Effector memory CD4-positive, alpha-beta T cell (primary cell): ENCODE results near the gene IGIP.

Experiments
- DNase-seq, 3 donors: peaks; one replicate each; pipeline ENCODE4 v3.0.0-alpha.2; 2020
- H3K27ac ChIP-seq: 2 replicates; pipeline ENCODE4 v1.7.0; 2013; ENCODE audit warnings: mild to moderate bottlenecking, low read length, moderate library complexity; ENCODE audit not compliant: insufficient read depth, poor library complexity, severe bottlenecking
- H3K27me3 ChIP-seq: replicated peaks from 2 replicates; pipeline ENCODE4 v1.7.0; 2013; ENCODE audit warnings: mild to moderate bottlenecking, low read length; ENCODE audit not compliant: insufficient read depth, control insufficient read depth, poor library complexity, severe bottlenecking
- H3K36me3 ChIP-seq: 2 replicates; pipeline ENCODE4 v1.7.0; 2013; ENCODE audit warnings: mild to moderate bottlenecking, low read length, moderate library complexity; ENCODE audit not compliant: control insufficient read depth, insufficient read depth
- H3K4me1 ChIP-seq: 2 replicates; pipeline ENCODE4 v1.7.0; 2013; ENCODE audit warnings: low read length, mild to moderate bottlenecking; ENCODE audit not compliant: control insufficient read depth, insufficient read depth, poor library complexity, severe bottlenecking
- H3K4me3 ChIP-seq: 2 replicates; pipeline ENCODE4 v1.7.0; 2013; ENCODE audit warnings: low read length, low read depth, mild to moderate bottlenecking; ENCODE audit not compliant: insufficient read depth, poor library complexity, severe bottlenecking
- H3K9me3 ChIP-seq: 2 replicates; pipeline ENCODE4 v1.7.0; 2013; ENCODE audit warnings: mild to moderate bottlenecking, low read length, moderate library complexity; ENCODE audit not compliant: control insufficient read depth

IGIP gene

DNA sequence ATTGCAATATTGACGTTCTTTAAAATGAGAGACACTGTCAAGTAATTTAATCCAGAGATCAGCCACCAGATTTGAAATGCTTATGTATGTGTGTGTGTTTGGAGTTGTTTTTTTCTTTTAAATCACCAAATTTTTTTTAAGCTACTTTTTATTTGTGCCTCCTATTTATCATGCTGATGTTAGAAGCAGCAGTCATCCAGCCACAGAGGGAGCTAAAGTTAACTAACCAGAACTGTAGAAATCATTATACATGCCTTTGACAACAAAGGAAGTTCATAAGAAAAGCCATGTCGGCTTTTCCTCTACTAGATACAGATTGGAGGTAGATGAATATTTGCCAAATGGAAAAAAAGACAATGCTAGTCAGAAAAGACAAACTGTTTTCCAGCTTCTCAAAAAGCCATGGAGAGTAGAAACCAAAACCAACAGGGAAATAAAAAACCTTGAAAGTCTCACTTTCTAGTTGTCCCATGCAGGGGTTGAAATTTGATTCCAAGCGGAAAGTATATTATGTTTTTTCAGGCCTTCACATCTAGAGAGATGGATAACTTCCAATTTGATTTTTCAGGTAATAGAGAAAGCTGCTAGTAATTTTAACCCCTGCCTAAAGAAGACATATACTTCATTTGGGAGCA lies 7.3 kb upstream of the IGIP start:
- no peaks in the 10 kb centered on the region for H3K36me3 ChIP-seq
- H3K9me3 ChIP-seq = no peaks in the 10 kb centered on the region
- DNase-seq = no peak
- H3K4me1 ChIP-seq = peaks cover 11% of the 10 kb centered on the region
- no peaks in the 10 kb centered on the region for H3K27me3 ChIP-seq
- H3K4me3 ChIP-seq = no peak overlapping the region
- H3K27ac ChIP-seq = no peak overlapping the region

DNA sequence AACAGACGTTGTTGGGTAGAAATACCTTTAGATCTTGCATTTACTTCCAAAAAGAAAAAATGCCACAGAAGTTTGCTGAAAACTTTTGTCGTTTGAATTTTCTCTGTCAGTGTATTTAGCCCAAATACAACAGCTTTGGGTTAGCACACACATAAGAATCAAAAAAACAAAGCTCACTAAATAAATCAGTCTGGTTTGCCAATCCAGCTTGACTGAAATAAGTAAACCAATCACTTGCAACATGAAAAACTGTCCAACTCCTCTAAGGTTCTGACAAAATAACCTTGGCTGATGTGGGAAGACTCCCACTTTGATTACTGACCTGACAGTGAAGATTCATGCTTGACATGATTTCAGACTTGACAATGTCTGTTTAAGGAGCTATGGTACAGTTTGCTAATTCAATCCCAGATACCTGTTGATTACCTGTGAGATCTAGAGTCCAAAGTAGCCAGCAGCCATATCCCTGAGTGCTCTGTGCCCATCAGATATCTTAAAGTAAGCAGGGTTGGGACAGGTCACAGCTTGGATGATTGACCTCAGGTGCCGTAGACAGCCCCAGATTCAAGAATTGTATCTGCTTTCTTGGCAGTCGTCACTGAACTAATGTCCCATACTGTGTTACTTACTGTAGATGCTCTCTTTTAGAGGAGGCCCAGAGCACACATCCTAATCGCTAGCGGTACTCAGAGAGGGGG lies 727 bp downstream of the IGIP start:
- H3K4me3 ChIP-seq = no peak overlapping the region
- DNase-seq = no peak
- H3K9me3 ChIP-seq = no peaks in the 10 kb centered on the region
- no peaks in the 10 kb centered on the region for H3K27me3 ChIP-seq
- H3K36me3 ChIP-seq = no peaks in the 10 kb centered on the region
- H3K27ac ChIP-seq = no peak overlapping the region
- peaks cover 3% of the 10 kb centered on the region for H3K4me1 ChIP-seq

GRCh38 chr5:140128376-140128775 lies 2.6 kb downstream of the IGIP start:
- Histone ChIP-seq H3K27me3 (no peaks in the 10 kb centered on the region), H3K4me1 (peaks cover 9% of the 10 kb centered on the region), H3K9me3 (no peaks in the 10 kb centered on the region), H3K36me3 (no peaks in the 10 kb centered on the region), H3K4me3 (no peak overlapping the region), H3K27ac (no peak overlapping the region)
- no peak for DNase-seq

DNA sequence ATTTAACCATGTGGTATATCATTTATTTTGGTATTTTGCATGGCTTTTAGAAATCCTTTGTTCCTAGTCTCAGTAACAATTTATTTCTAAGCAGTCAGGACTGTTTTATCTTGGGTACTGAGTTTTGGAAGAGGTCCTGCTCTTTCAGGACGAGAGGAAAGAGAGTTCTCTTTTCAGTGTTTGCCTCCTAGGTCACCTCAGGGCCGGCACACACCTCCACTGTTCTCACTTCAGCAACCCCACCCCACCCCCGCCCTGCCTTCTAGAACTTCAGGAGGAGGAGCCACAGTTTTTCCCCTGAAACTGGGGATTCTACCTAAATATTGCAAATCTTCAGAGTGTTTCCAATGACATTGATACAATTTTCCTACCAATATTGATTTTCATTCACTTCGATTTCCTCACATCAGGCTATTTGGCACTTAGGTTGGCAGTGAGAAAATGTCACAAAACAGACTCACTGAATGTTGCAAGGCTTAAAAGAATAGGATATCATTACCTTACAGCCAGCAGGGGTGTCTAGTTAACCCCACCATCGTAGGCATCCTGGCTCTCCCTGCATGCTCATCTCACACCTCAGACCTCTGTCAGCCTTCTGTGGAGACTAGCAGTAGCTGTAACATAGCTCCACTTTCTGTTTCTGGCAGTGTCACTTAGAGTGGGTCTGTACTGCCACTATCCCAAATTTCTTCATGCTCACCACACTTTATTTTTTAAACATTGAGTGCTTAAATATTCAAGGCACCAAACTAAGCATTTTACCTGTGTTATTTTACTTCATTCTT lies 5.4 kb downstream of the IGIP start:
- Histone ChIP-seq H3K4me1 (peaks cover 9% of the 10 kb centered on the region), H3K27ac (no peak overlapping the region), H3K36me3 (no peaks in the 10 kb centered on the region), H3K9me3 (no peaks in the 10 kb centered on the region), H3K4me3 (no peak overlapping the region), H3K27me3 (no peaks in the 10 kb centered on the region)
- no peak for DNase-seq

DNA sequence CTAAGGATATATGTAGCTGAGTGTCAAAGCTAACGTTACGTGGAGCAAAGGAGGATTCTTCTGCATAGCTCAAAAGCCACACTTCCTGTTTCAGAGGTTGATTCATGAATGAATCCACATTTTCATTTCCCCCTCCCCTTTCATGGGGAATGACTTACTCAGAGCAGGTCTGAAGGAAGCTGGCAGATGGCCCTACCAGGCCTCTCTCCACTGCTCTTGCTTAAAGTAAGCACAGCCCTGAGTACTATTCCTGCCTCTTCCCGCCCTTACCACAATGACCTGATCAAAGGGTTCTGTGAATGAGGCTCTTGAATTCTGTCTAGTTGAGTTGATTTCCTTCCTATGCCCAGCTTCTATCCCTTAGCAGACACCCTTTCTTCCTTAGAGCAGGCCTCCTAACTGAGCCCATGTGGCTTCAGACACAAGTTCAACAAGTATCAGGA lies 6.3 kb downstream of the IGIP start:
- no peak overlapping the region for H3K27ac ChIP-seq
- DNase-seq = no peak
- H3K4me3 ChIP-seq = no peak overlapping the region
- H3K4me1 ChIP-seq = peaks cover 9% of the 10 kb centered on the region
- H3K36me3 ChIP-seq = no peaks in the 10 kb centered on the region
- no peaks in the 10 kb centered on the region for H3K9me3 ChIP-seq
- no peaks in the 10 kb centered on the region for H3K27me3 ChIP-seq

GRCh38 chr5:140133514-140134167 lies 7.9 kb downstream of the IGIP start:
- no peak overlapping the region for H3K27ac ChIP-seq
- no peak overlapping the region for H3K4me3 ChIP-seq
- H3K4me1 ChIP-seq = peaks cover 6% of the 10 kb centered on the region
- no peak for DNase-seq
- no peaks in the 10 kb centered on the region for H3K27me3 ChIP-seq
- H3K9me3 ChIP-seq = no peaks in the 10 kb centered on the region
- no peaks in the 10 kb centered on the region for H3K36me3 ChIP-seq

DNA sequence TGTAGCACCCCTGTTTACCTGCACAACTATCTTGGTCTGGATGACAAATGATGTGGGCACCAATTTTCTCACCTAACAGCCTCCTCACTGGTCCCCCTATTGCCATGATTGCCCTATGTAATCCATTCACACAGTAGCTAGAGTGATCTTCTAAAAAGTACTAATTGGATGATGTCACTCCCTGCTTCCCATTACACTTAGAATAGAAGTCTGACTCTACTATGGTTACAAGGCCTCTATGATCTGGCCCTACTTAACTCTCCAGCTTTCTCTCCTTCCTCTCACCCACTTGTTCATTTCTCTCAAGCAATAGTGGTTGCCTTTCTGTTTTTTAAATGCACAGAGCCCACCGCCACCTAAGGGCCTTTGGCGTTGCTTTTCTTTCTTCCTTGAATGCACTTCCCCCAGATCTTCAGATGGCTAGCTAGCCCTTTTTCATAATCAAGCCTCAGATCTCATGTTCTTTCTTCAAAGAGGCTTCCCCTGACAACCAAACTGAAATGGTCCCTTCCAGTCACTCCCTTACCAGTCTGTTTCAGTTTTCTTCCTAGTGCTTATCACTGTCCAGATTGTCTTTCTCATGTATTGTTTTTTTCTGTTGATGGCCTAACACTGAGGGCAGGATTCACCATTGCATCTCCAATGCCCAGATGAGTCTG lies 8.7 kb downstream of the IGIP start:
- H3K9me3 ChIP-seq = no peaks in the 10 kb centered on the region
- H3K4me3 ChIP-seq = no peak overlapping the region
- DNase-seq = no peak
- no peak overlapping the region for H3K27ac ChIP-seq
- peaks cover 6% of the 10 kb centered on the region for H3K4me1 ChIP-seq
- H3K36me3 ChIP-seq = no peaks in the 10 kb centered on the region
- no peaks in the 10 kb centered on the region for H3K27me3 ChIP-seq

GRCh38 chr5:140135127-140135526 lies 9.4 kb downstream of the IGIP start:
- no peak overlapping the region for H3K27ac ChIP-seq
- peaks cover 6% of the 10 kb centered on the region for H3K4me1 ChIP-seq
- no peaks in the 10 kb centered on the region for H3K9me3 ChIP-seq
- H3K27me3 ChIP-seq = no peaks in the 10 kb centered on the region
- H3K4me3 ChIP-seq = no peak overlapping the region
- DNase-seq = no peak
- H3K36me3 ChIP-seq = no peaks in the 10 kb centered on the region

- peaks cover 6% of the 10 kb centered on the region for H3K4me1 ChIP-seq
- no peak overlapping the region for H3K4me3 ChIP-seq
- no peak overlapping the region for H3K27ac ChIP-seq
- no peaks in the 10 kb centered on the region for H3K9me3 ChIP-seq
- no peak for DNase-seq
- H3K27me3 ChIP-seq = no peaks in the 10 kb centered on the region
- H3K36me3 ChIP-seq = no peaks in the 10 kb centered on the region
Measured at GRCh38 chr5:140136624-140137023, 10.9 kb downstream of the IGIP start.
